Activated B cell treated with CpG ODN at 0.5 μM for 24 hours (primary cell): ENCODE measurements around the gene LOXL1. TPM values are rescaled to one million over a fixed set of nuclear protein-coding genes. Genes with fewer than 3 reads are reported as not detected.
A peak's percentile ranks its signal among the peaks of the same experiment; 100 is the strongest.

Source experiments
- ATAC-seq: fragments of 200-7000 bp; cut with Tn5 transposase; one replicate; pipeline ENCODE4 v1.10.0; 2021; ENCODE audit warnings: low read depth, mild to moderate bottlenecking, moderate library complexity
- CTCF ChIA-PET: fragments of 350-600 bp; sonication (Branson Sonifier 250); formaldehyde crosslinking; loops from one replicate; lab custom pipeline; 2021; ENCODE audit warnings: antibody characterized with exemption; lab: Charles Lee
- POLR2A ChIA-PET: fragments of 350-600 bp; sonication (Branson Sonifier 250); formaldehyde crosslinking; loops from one replicate; lab custom pipeline; 2021; ENCODE audit warnings: antibody characterized with exemption; lab: Charles Lee
- DNase-seq: peaks from one replicate; pipeline ENCODE4 v3.0.0; 2022
- H3K27ac Mint-ChIP-seq: one replicate; pipeline ENCODE4 v1.8.0; 2020; ENCODE audit warnings: mixed read lengths
- H3K27me3 Mint-ChIP-seq: one replicate; pipeline ENCODE4 v1.8.0; 2021; ENCODE audit warnings: mixed read lengths
- H3K36me3 Mint-ChIP-seq: one replicate; pipeline ENCODE4 v1.8.0; 2021; ENCODE audit warnings: low read depth, mixed read lengths
- H3K4me1 Mint-ChIP-seq: one replicate; pipeline ENCODE4 v1.8.0; 2021; ENCODE audit warnings: mixed read lengths
- H3K4me3 Mint-ChIP-seq: one replicate; pipeline ENCODE4 v1.8.0; 2020; ENCODE audit warnings: mild to moderate bottlenecking, mixed read lengths
- H3K9me3 Mint-ChIP-seq: one replicate; pipeline ENCODE4 v1.8.0; 2020; ENCODE audit warnings: mixed read lengths
- CTCF ChIP-seq: fragments of 200-600 bp; IDR thresholded peaks from one replicate; pipeline ENCODE4 v1.8.0; 2022; ENCODE audit warnings: antibody characterized with exemption, mild to moderate bottlenecking
- intact Hi-C: fragments of 100-400 bp; cut with micrococcal nuclease; formaldehyde crosslinking; loops from one replicate; pipeline ENCODE4 v1.15.1; 2024
- total RNA-seq: library from RNA; stranded (reverse); gene quantifications from 2 replicates; pipeline ENCODE4 v1.2.3, GENCODE V29; 2022

The LOXL1 gene
- total RNA-seq, 1 donor from 2014 or later, result 1.1 TPM

GRCh38 chr15:73984208-73984979 lies 58.1 kb downstream of the LOXL1 start:
- H3K4me3 Mint-ChIP-seq, result no peak overlapping the region
- H3K27me3 Mint-ChIP-seq, result no peaks in the 10 kb centered on the region
- H3K36me3 Mint-ChIP-seq, result peaks cover 5% of the 10 kb centered on the region
- H3K4me1 Mint-ChIP-seq, result peaks cover 78% of the 10 kb centered on the region
- POLR2A ChIA-PET, result interaction anchor here (1.1 kb wide), 1 partner anchor 22 kb away, joined by 3 read pairs; no protein-coding TSS in a partner anchor
- no peak for TF ChIP-seq CTCF
- DNase-seq, result no peak
- H3K27ac Mint-ChIP-seq, result peak overlapping the region; percentile 76
- ATAC-seq, result no peak
- H3K9me3 Mint-ChIP-seq, result no peaks in the 10 kb centered on the region
- intact Hi-C loops, result no loop called here
- CTCF ChIA-PET, result interaction anchor here (1.5 to 1.7 kb wide), 2 partner anchors 10 to 11 kb away, joined by 3 to 6 read pairs; partner anchors contain the start of gene PML

GRCh38 chr15:73985101-73985873 lies 59.0 kb downstream of the LOXL1 start:
- Mint-ChIP-seq H3K27ac (peak overlapping the region; percentile 76), H3K9me3 (no peaks in the 10 kb centered on the region), H3K4me1 (peaks cover 78% of the 10 kb centered on the region), H3K4me3 (no peak overlapping the region), H3K27me3 (no peaks in the 10 kb centered on the region), H3K36me3 (peaks cover 5% of the 10 kb centered on the region)
- no peak for TF ChIP-seq CTCF
- intact Hi-C loops, result no loop called here
- ChIA-PET CTCF (interaction anchor here (1.0 to 1.7 kb wide), 2 partner anchors 9 to 12 kb away, joined by 3 to 6 read pairs; partner anchors contain the start of gene PML), POLR2A (interaction anchor here (1.1 kb wide), 1 partner anchor 21 kb away, joined by 3 read pairs; no protein-coding TSS in a partner anchor)
- ATAC-seq (peak; percentile 17), DNase-seq (no peak)

- H3K9me3 Mint-ChIP-seq, result no peaks in the 10 kb centered on the region
- ATAC-seq (no peak), DNase-seq (no peak)
- no peak overlapping the region for H3K4me3 Mint-ChIP-seq
- ChIA-PET POLR2A (interaction anchor here (0.7 kb wide), 1 partner anchor 142 kb away, joined by 4 read pairs; no protein-coding TSS in a partner anchor), CTCF (interaction anchor here (1.0 to 2.3 kb wide), 3 partner anchors 8 to 13 kb away, joined by 3 to 9 read pairs (median 6); partner anchors contain the start of gene PML)
- intact Hi-C loops, result no loop called here
- TF ChIP-seq CTCF, result no peak
- peaks cover 5% of the 10 kb centered on the region for H3K36me3 Mint-ChIP-seq
- H3K27ac Mint-ChIP-seq, result peak overlapping the region; percentile 68
- no peaks in the 10 kb centered on the region for H3K27me3 Mint-ChIP-seq
- H3K4me1 Mint-ChIP-seq, result peaks cover 76% of the 10 kb centered on the region
These were observed 60.0 kb downstream of the LOXL1 start for GRCh38 chr15:73986055-73986775.

- POLR2A ChIA-PET, result interaction anchor here (0.7 kb wide), 1 partner anchor 141 kb away, joined by 4 read pairs; no protein-coding TSS in a partner anchor
- intact Hi-C loops, result no loop called here
These were observed 60.5 kb downstream of the LOXL1 start for GRCh38 chr15:73986776-73987056.

More at GRCh38 chr15:73986776-73987056, 60.5 kb downstream of the LOXL1 start:
- no peaks in the 10 kb centered on the region for H3K27me3 Mint-ChIP-seq
- H3K9me3 Mint-ChIP-seq, result no peaks in the 10 kb centered on the region
- CTCF ChIA-PET, result interaction anchor here (2.3 kb wide), 1 partner anchor 13 kb away, joined by 9 read pairs; no protein-coding TSS in a partner anchor
- TF ChIP-seq CTCF, result no peak
- DNase-seq (no peak), ATAC-seq (no peak)
- no peak overlapping the region for H3K4me3 Mint-ChIP-seq
- H3K27ac Mint-ChIP-seq, result peak overlapping the region; percentile 68
- peaks cover 5% of the 10 kb centered on the region for H3K36me3 Mint-ChIP-seq
- peaks cover 74% of the 10 kb centered on the region for H3K4me1 Mint-ChIP-seq
